Astrocyte (in vitro differentiated cells and primary cell): ENCODE measurements around the gene AMOTL1.

Source experiments
- EZH2 ChIP-seq: IDR thresholded peaks from 2 replicates; pipeline ENCODE4 v1.6.1; 2012; ENCODE audit warnings: mild to moderate bottlenecking, low read length, inconsistent platforms; ENCODE audit not compliant: insufficient read depth
- TF ChIP-seq, protein P1 (sequence below): IDR thresholded peaks from 2 replicates; pipeline ENCODE4 v1.5.1; 2011; ENCODE audit warnings: low read depth, mild to moderate bottlenecking, inconsistent platforms, low read length, moderate library complexity; ENCODE audit not compliant: insufficient read depth

DNA sequence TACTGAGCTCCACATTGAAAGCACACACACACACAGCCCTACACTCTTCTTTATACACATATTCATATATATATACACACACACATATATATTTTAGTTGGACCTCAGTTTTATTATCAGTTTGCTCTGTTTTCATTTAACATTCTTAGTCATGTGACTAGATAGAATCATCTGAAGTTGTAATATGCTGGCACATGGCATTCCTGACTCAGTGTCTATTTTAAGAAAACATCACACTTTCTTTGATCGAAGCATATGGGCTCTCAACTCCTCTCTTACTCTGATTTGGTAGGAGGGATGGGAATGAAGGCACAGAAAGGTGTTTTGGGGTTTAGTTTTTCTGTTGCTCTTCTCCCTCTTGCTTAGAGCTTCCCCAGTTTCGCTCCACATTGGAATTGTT is 24.8 kb downstream of the AMOTL1 start:
- TF ChIP-seq, protein P1, sequence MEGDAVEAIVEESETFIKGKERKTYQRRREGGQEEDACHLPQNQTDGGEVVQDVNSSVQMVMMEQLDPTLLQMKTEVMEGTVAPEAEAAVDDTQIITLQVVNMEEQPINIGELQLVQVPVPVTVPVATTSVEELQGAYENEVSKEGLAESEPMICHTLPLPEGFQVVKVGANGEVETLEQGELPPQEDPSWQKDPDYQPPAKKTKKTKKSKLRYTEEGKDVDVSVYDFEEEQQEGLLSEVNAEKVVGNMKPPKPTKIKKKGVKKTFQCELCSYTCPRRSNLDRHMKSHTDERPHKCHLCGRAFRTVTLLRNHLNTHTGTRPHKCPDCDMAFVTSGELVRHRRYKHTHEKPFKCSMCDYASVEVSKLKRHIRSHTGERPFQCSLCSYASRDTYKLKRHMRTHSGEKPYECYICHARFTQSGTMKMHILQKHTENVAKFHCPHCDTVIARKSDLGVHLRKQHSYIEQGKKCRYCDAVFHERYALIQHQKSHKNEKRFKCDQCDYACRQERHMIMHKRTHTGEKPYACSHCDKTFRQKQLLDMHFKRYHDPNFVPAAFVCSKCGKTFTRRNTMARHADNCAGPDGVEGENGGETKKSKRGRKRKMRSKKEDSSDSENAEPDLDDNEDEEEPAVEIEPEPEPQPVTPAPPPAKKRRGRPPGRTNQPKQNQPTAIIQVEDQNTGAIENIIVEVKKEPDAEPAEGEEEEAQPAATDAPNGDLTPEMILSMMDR: no peak
- TF ChIP-seq EZH2: no peak
